Measurements from ENCODE around the gene DIP2B.

DIP2B gene

GRCh38 chr12:50786498-50787231 is 281.9 kb downstream of the DIP2B start:
- peak; percentile 96 for DNase-seq (ENCODE audit: low read depth)
- no peak for TF ChIP-seq CTCF (conservative IDR thresholded peaks at IDR 0.05; ENCODE audit: control insufficient read depth, insufficient read depth, low read depth, low read length)
- H3K4me3 ChIP-seq (ENCODE audit: control insufficient read depth, low read depth, low read length), result no peak overlapping the region

GRCh38 chr12:50787618-50788017 is 282.8 kb downstream of the DIP2B start:
- no peak for DNase-seq (ENCODE audit: low read depth)
- no peak for TF ChIP-seq CTCF (conservative IDR thresholded peaks at IDR 0.05; ENCODE audit: control insufficient read depth, insufficient read depth, low read depth, low read length)
- no peak overlapping the region for H3K4me3 ChIP-seq (ENCODE audit: control insufficient read depth, low read depth, low read length)

- H3K4me3 ChIP-seq (ENCODE audit: control insufficient read depth, low read depth, low read length), result no peak overlapping the region
- DNase-seq (ENCODE audit: low read depth), result peak; percentile 90
- TF ChIP-seq CTCF (conservative IDR thresholded peaks at IDR 0.05; ENCODE audit: control insufficient read depth, insufficient read depth, low read depth, low read length), result no peak
These were observed 283.8 kb downstream of the DIP2B start for GRCh38 chr12:50788561-50788960.

GRCh38 chr12:50790081-50790480 is 285.3 kb downstream of the DIP2B start:
- TF ChIP-seq CTCF (conservative IDR thresholded peaks at IDR 0.05; ENCODE audit: control insufficient read depth, insufficient read depth, low read depth, low read length), result no peak
- no peak overlapping the region for H3K4me3 ChIP-seq (ENCODE audit: control insufficient read depth, low read depth, low read length)
- DNase-seq (ENCODE audit: low read depth), result no peak

Measured in fibroblast of mammary gland (primary cell).